ENCODE measurements around the gene MGP. TPM values are rescaled to one million over a fixed set of nuclear protein-coding genes. Genes with fewer than 3 reads are reported as not detected.

Gene MGP
- total RNA-seq, 1 experiment from 2014 or later: 4.8 TPM

DNA sequence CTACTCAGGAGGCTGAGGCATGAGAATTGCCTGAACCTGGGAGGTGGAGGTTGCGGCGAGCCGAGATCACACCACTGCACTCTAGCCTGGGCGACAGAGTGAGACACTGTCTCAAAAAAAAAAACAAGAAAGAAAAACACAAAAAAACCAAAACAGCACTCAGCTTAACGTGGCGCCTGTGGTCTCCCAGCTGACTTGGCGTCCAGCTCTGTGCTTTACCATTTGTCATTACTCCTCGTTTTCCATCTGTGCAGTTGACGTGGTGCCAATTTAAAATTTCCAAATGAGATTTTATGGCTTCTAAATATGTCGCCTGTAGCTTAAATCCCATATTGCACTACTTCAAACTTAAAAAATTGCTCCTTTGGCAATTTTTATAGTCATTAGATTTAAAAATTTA, 2.0 kb downstream of the MGP start:
- Mint-ChIP-seq H3K36me3 (ENCODE audit: insufficient read depth, unreplicated experiment) (no peaks in the 10 kb centered on the region), H3K27ac (ENCODE audit: low read depth, unreplicated experiment) (no peak overlapping the region), H3K4me3 (ENCODE audit: unreplicated experiment) (no peak overlapping the region), H3K27me3 (ENCODE audit: insufficient read depth, unreplicated experiment) (peaks cover 14% of the 10 kb centered on the region), H3K9me3 (ENCODE audit: unreplicated experiment) (no peaks in the 10 kb centered on the region), H3K4me1 (ENCODE audit: insufficient read depth, unreplicated experiment) (peaks cover 19% of the 10 kb centered on the region)
- no TSS peak for BruUV-seq (replicated peaks)
- POLR2A ChIA-PET: interaction anchor here (1.1 to 1.3 kb wide), 4 partner anchors 9 to 111 kb away, joined by 3 to 9 read pairs (median 4); no protein-coding TSS in a partner anchor
- DNase-seq (ENCODE audit: unreplicated experiment): no peak
- intact Hi-C loops (cut with micrococcal nuclease): no loop called here
- CTCF ChIA-PET: interaction anchor here (0.7 kb wide), 1 partner anchor 7 kb away, joined by 4 read pairs; no protein-coding TSS in a partner anchor
- TF ChIP-seq, protein P1, sequence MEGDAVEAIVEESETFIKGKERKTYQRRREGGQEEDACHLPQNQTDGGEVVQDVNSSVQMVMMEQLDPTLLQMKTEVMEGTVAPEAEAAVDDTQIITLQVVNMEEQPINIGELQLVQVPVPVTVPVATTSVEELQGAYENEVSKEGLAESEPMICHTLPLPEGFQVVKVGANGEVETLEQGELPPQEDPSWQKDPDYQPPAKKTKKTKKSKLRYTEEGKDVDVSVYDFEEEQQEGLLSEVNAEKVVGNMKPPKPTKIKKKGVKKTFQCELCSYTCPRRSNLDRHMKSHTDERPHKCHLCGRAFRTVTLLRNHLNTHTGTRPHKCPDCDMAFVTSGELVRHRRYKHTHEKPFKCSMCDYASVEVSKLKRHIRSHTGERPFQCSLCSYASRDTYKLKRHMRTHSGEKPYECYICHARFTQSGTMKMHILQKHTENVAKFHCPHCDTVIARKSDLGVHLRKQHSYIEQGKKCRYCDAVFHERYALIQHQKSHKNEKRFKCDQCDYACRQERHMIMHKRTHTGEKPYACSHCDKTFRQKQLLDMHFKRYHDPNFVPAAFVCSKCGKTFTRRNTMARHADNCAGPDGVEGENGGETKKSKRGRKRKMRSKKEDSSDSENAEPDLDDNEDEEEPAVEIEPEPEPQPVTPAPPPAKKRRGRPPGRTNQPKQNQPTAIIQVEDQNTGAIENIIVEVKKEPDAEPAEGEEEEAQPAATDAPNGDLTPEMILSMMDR (IDR thresholded peaks at IDR 0.05; ENCODE audit: unreplicated experiment): no peak

GRCh38 chr12:14880890-14881453, 4.7 kb downstream of the MGP start:
- CTCF ChIA-PET: no interaction called here
- Mint-ChIP-seq H3K4me1 (ENCODE audit: insufficient read depth, unreplicated experiment) (peaks cover 14% of the 10 kb centered on the region), H3K4me3 (ENCODE audit: unreplicated experiment) (no peak overlapping the region), H3K9me3 (ENCODE audit: unreplicated experiment) (no peaks in the 10 kb centered on the region), H3K27ac (ENCODE audit: low read depth, unreplicated experiment) (no peak overlapping the region), H3K36me3 (ENCODE audit: insufficient read depth, unreplicated experiment) (no peaks in the 10 kb centered on the region), H3K27me3 (ENCODE audit: insufficient read depth, unreplicated experiment) (no peaks in the 10 kb centered on the region)
- POLR2A ChIA-PET: no interaction called here
- TF ChIP-seq, protein P1 (IDR thresholded peaks at IDR 0.05; ENCODE audit: unreplicated experiment): no peak
- no peak for DNase-seq (ENCODE audit: unreplicated experiment)
- BruUV-seq (replicated peaks): no TSS peak
- intact Hi-C loops (cut with micrococcal nuclease): no loop called here

- intact Hi-C loops (cut with micrococcal nuclease): no loop called here
- CTCF ChIA-PET: interaction anchor here (0.6 kb wide), 2 partner anchors 27 to 735 kb away, joined by 3 read pairs; no protein-coding TSS in a partner anchor
- Mint-ChIP-seq H3K9me3 (ENCODE audit: unreplicated experiment) (no peaks in the 10 kb centered on the region), H3K4me3 (ENCODE audit: unreplicated experiment) (no peak overlapping the region), H3K4me1 (ENCODE audit: insufficient read depth, unreplicated experiment) (peaks cover 11% of the 10 kb centered on the region), H3K27ac (ENCODE audit: low read depth, unreplicated experiment) (no peak overlapping the region), H3K36me3 (ENCODE audit: insufficient read depth, unreplicated experiment) (no peaks in the 10 kb centered on the region), H3K27me3 (ENCODE audit: insufficient read depth, unreplicated experiment) (no peaks in the 10 kb centered on the region)
- DNase-seq (ENCODE audit: unreplicated experiment): no peak
- no TSS peak for BruUV-seq (replicated peaks)
- POLR2A ChIA-PET: interaction anchor here (1.1 to 1.2 kb wide), 2 partner anchors 75 to 108 kb away, joined by 3 read pairs; a partner anchor contains a TSS
- TF ChIP-seq, protein P1 (IDR thresholded peaks at IDR 0.05; ENCODE audit: unreplicated experiment): no peak
Measured at GRCh38 chr12:14879222-14879933, 6.3 kb downstream of the MGP start.

GRCh38 chr12:14878488-14878887, 7.2 kb downstream of the MGP start:
- CTCF ChIA-PET: interaction anchor here (0.7 kb wide), 1 partner anchor 9 kb away, joined by 3 read pairs; no protein-coding TSS in a partner anchor
- intact Hi-C loops (cut with micrococcal nuclease): no loop called here

More at GRCh38 chr12:14878488-14878887, 7.2 kb downstream of the MGP start:
- no peak for DNase-seq (ENCODE audit: unreplicated experiment)
- Mint-ChIP-seq H3K4me1 (ENCODE audit: insufficient read depth, unreplicated experiment) (peaks cover 10% of the 10 kb centered on the region), H3K27ac (ENCODE audit: low read depth, unreplicated experiment) (no peak overlapping the region), H3K4me3 (ENCODE audit: unreplicated experiment) (no peak overlapping the region), H3K27me3 (ENCODE audit: insufficient read depth, unreplicated experiment) (no peaks in the 10 kb centered on the region), H3K9me3 (ENCODE audit: unreplicated experiment) (no peaks in the 10 kb centered on the region), H3K36me3 (ENCODE audit: insufficient read depth, unreplicated experiment) (no peaks in the 10 kb centered on the region)
- POLR2A ChIA-PET: interaction anchor here (1.2 kb wide), 1 partner anchor 76 kb away, joined by 3 read pairs; no protein-coding TSS in a partner anchor
- BruUV-seq (replicated peaks): no TSS peak
- TF ChIP-seq, protein P1 (IDR thresholded peaks at IDR 0.05; ENCODE audit: unreplicated experiment): no peak
